ENCODE measurements around the gene CCL21. TPM values are rescaled to one million over a fixed set of nuclear protein-coding genes. Genes with fewer than 3 reads are reported as not detected.

CCL21 gene
- total and polyA plus RNA-seq, 2 of the 4 experiments (the other 2 are of a cell fraction), result not detected

GRCh38 chr9:34684145-34684544, 25.8 kb downstream of the CCL21 start:
- CTCF ChIA-PET, result interaction anchor here (1.1 kb wide), 1 partner anchor 18 kb away, joined by 3 read pairs; no protein-coding TSS in a partner anchor
- dilution Hi-C loops (cut with HindIII; ENCODE audit: low sequenced_read_pairs, unreplicated experiment), result no loop called here
- no peak overlapping the region for H2AK9ac ChIP-seq (replicated peaks; ENCODE audit: low read depth, low read length, poor library complexity)
- H3K79me1 ChIP-seq (ENCODE audit: low read depth in 1 of 2, low read length in 2 of 2), result no peaks in the 10 kb centered on the region; a peak in 1 of 4 replicates
- WGBS, 2 experiments (ENCODE audit: extremely low coverage in 2 of 2, insufficient read length in 1 of 2), result 83% methylated on average over 1 of the region's 4 CpGs; no CpG with 5 or more reads in 1 of the 2 experiments
- H3K27me3 ChIP-seq (ENCODE audit: control insufficient read depth, insufficient read depth, low read length), result no peaks in the 10 kb centered on the region
- H2AFZ ChIP-seq (replicated peaks; ENCODE audit: low read length, poor library complexity), result peak overlapping the region; percentile 59
- TF ChIP-seq, protein P1, sequence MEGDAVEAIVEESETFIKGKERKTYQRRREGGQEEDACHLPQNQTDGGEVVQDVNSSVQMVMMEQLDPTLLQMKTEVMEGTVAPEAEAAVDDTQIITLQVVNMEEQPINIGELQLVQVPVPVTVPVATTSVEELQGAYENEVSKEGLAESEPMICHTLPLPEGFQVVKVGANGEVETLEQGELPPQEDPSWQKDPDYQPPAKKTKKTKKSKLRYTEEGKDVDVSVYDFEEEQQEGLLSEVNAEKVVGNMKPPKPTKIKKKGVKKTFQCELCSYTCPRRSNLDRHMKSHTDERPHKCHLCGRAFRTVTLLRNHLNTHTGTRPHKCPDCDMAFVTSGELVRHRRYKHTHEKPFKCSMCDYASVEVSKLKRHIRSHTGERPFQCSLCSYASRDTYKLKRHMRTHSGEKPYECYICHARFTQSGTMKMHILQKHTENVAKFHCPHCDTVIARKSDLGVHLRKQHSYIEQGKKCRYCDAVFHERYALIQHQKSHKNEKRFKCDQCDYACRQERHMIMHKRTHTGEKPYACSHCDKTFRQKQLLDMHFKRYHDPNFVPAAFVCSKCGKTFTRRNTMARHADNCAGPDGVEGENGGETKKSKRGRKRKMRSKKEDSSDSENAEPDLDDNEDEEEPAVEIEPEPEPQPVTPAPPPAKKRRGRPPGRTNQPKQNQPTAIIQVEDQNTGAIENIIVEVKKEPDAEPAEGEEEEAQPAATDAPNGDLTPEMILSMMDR (conservative IDR thresholded peaks at IDR 0.05; ENCODE audit: low read depth, low read length), result no peak
- TF ChIP-seq, protein P2, sequence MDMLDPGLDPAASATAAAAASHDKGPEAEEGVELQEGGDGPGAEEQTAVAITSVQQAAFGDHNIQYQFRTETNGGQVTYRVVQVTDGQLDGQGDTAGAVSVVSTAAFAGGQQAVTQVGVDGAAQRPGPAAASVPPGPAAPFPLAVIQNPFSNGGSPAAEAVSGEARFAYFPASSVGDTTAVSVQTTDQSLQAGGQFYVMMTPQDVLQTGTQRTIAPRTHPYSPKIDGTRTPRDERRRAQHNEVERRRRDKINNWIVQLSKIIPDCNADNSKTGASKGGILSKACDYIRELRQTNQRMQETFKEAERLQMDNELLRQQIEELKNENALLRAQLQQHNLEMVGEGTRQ (IDR thresholded peaks at IDR 0.05; ENCODE audit: low read depth, low read length), result no peak
- TF ChIP-seq MXI1 (IDR thresholded peaks at IDR 0.05; ENCODE audit: borderline replicate concordance, low read depth, low read length), result no peak
- TF ChIP-seq RAD21 (IDR thresholded peaks at IDR 0.05; ENCODE audit: low read length), result no peak
- TF ChIP-seq SMC3 (IDR thresholded peaks at IDR 0.05; ENCODE audit: low read depth, low read length), result no peak
- TF ChIP-seq FOS (IDR thresholded peaks at IDR 0.05; ENCODE audit: low read depth, low read length), result no peak
- H2BK5ac ChIP-seq (ENCODE audit: low read depth, low read length, poor library complexity, severe bottlenecking), result no peak overlapping the region
- H4K8ac ChIP-seq (ENCODE audit: low read depth in 2 of 2, low read length in 2 of 2), result no peak overlapping the region
- POLR2A ChIA-PET (ENCODE audit: unreplicated experiment), result no interaction called here
- H3K4ac ChIP-seq (ENCODE audit: low read depth, low read length), result no peak overlapping the region
- no TSS peak for BruUV-seq (replicated peaks)
- DNase-seq, result no peak
- intact Hi-C loops (cut with micrococcal nuclease), result no loop called here
- no peaks in the 10 kb centered on the region for H3K9me3 ChIP-seq (ENCODE audit: control insufficient read depth, insufficient read depth, low read length)
- no peak overlapping the region for H3K23ac ChIP-seq (ENCODE audit: low read depth, low read length)
- no peak overlapping the region for H4K5ac ChIP-seq (ENCODE audit: low read depth, low read length)
- H4K20me1 ChIP-seq (ENCODE audit: insufficient read depth, low read length), result no peaks in the 10 kb centered on the region; the same call in 1 of the 2 replicates
- H3K9ac ChIP-seq (ENCODE audit: low read depth, low read length), result no peak overlapping the region
- H3K14ac ChIP-seq (replicated peaks; ENCODE audit: low read depth, low read length), result no peak overlapping the region
- H3K4me2 ChIP-seq (ENCODE audit: low read depth, low read length), result no peak overlapping the region
- H2BK20ac ChIP-seq (ENCODE audit: low read depth, low read length), result no peak overlapping the region
- peaks cover 3% of the 10 kb centered on the region; the same call in 1 of the 2 replicates for H3K36me3 ChIP-seq (ENCODE audit: control insufficient read depth, insufficient read depth, low read length)
- H4K91ac ChIP-seq (ENCODE audit: insufficient read depth, low read depth, low read length), result no peak overlapping the region
- H2BK120ac ChIP-seq (ENCODE audit: low read depth, low read length), result no peak overlapping the region
- H3K18ac ChIP-seq (ENCODE audit: low read depth, low read length), result no peak overlapping the region
- no peaks in the 10 kb centered on the region; the same call in 1 of the 2 replicates for H3K4me1 ChIP-seq (ENCODE audit: control insufficient read depth, insufficient read depth, low read length)
- no peak overlapping the region for H2AK5ac ChIP-seq (ENCODE audit: low read depth, low read length)
- no peak for ATAC-seq (ENCODE audit: low read depth)
- no peak overlapping the region for H3K56ac ChIP-seq (ENCODE audit: extremely low read depth, insufficient read depth, low read length)
- in situ Hi-C loops (cut with MboI; ENCODE audit: low sequenced_read_pairs), result no loop called here
- H2BK15ac ChIP-seq (ENCODE audit: low read depth, low read length), result no peak overlapping the region
- no peak overlapping the region for H3K4me3 ChIP-seq (ENCODE audit: insufficient read depth, low read depth, low read length)
- no peak overlapping the region for H3K27ac ChIP-seq (ENCODE audit: insufficient read depth, low read length)
- peaks cover 7% of the 10 kb centered on the region; the same call in 1 of the 2 replicates for H3K9me1 ChIP-seq (ENCODE audit: insufficient read depth, low read length)

Data from IMR-90 (cell line).